HUES64 (cell line): ENCODE measurements around the gene KCTD13.
"Not testable (repeated sequence)": the region's sequence is repeated elsewhere in the genome, so short reads cannot be mapped to it uniquely, and the experiment has no call there.

Experiments
- H3K27ac ChIP-seq: 2 replicates; pipeline ENCODE4 v1.7.0; 2013; ENCODE audit warnings: low read depth, low read length, inconsistent platforms
- H3K27me3 ChIP-seq: 2 replicates; pipeline ENCODE4 v1.6.1; 2013; ENCODE audit warnings: mild to moderate bottlenecking, low read length; ENCODE audit not compliant: insufficient read depth
- H3K36me3 ChIP-seq: 2 replicates; pipeline ENCODE4 v1.6.1; 2013; ENCODE audit warnings: mild to moderate bottlenecking, low read length; ENCODE audit not compliant: insufficient read depth
- H3K4me1 ChIP-seq: 2 replicates; pipeline ENCODE4 v1.6.1; 2013; ENCODE audit warnings: mild to moderate bottlenecking, low read length, moderate library complexity; ENCODE audit not compliant: insufficient read depth
- H3K4me3 ChIP-seq: 2 replicates; pipeline ENCODE4 v1.5.1; 2013; ENCODE audit warnings: mild to moderate bottlenecking, low read length, moderate library complexity
- H3K9ac ChIP-seq: 2 replicates; pipeline ENCODE4 v1.6.1; 2013; ENCODE audit warnings: mild to moderate bottlenecking, low read depth, low read length
- H3K9me3 ChIP-seq: 2 replicates; pipeline ENCODE4 v1.6.1; 2013; ENCODE audit warnings: low read depth, low read length; ENCODE audit not compliant: insufficient read depth
- WGBS: fragments of 150-250, 120-280 bp; methylation state at CpG from one replicate; pipeline ENCODE4 v1.1.7; 2013; ENCODE audit warnings: missing lambda C conversion rate; 5-methylcytosine and 5-hydroxymethylcytosine counted together

KCTD13 gene

DNA sequence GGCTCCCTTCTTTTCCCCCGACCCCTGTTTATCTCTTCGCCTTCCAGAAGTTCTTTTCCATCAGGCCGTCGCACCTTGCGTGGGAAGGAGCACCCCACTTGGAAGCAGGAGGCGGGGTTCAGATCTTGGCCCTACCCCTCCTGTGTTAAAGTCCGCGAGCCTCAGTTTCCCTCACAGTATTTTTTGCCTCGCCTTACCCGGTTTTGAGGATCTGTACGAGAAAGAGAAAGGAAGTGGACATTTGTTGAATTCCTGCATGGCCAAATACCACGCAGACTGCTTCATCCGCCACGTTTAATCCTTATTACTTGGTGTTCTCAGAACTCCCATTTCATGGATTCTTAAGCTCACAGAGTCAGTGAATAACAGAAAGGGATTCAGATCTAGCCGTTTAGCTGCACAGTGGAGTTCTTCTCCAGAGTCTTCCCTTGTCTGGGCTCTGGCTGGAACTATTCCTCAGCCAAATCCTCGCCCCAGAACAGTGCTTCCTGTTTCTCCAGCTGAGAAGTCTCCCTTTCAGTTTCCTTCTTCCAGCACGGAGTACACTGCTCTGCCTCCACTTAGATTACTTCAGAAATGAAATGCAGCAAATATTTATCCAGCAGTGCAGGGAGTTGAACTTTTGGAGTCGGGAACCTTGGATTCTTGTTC lies 36.4 kb upstream of the KCTD13 start:
- 24% methylated on average over 18 of the region's 18 CpGs for whole genome bisulfite sequencing
- Histone ChIP-seq H3K9me3 (no peaks in the 10 kb centered on the region), H3K4me1 (peaks cover 10% of the 10 kb centered on the region; the same call in 1 of the 2 replicates), H3K27me3 (no peaks in the 10 kb centered on the region; the same call in 1 of the 2 replicates), H3K36me3 (peaks cover 15% of the 10 kb centered on the region), H3K9ac (peak overlapping the region; percentile 48), H3K4me3 (peak overlapping the region; percentile 74), H3K27ac (no peak overlapping the region)

DNA sequence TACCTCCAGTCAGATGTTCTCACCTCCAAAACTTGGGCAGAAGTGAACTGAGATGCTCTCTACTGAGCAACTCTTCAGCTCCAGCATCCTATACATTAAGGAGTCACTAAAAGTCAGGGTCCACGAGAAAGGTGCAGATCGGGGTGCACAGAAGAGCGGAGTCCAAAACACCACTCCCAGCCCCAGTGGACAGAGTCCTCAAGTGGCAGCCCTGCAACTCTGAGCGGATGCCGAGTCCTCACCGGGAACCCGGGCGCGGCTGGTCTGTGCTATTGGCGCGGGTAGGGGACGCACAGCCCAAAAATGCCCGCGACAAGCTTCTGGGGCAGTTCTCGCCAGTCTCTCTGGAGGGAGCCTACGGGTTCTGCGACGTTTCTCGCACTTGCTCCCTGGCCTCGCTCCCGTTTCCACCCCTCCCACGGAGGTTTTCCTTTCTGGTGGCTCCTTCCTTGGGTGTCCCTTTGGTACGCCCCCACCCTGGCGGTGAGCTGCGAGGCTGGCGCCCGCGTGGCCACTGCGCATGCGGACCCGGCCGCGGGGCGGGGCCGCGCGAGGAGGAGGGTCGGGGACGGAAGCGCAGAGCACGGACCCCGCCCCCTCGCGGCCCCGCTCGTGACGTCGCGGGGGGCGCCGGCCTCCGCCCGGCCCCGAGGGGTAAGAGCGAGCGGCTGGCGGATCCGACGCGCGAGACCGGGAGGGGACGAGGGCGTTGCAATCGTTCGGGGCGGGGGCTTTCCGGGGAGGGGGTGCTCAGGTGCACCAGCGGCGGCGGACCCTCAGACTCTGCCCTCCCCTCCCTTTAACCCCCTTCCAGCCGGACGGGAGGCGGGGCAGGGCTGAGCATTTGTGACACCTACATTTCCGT lies 35.7 kb upstream of the KCTD13 start, which contains the start of gene TMEM219:
TSS of gene TMEM219 (plus strand) at position 601 of the 865 bp plus-strand sequence. CDS start 1,065 bp downstream, outside the sequence.
- Histone ChIP-seq H3K9me3 (no peaks in the 10 kb centered on the region), H3K36me3 (peaks cover 10% of the 10 kb centered on the region; the same call in 1 of the 2 replicates), H3K4me1 (peaks cover 10% of the 10 kb centered on the region; the same call in 1 of the 2 replicates), H3K27me3 (no peaks in the 10 kb centered on the region; the same call in 1 of the 2 replicates), H3K27ac (peak within 1 kb of the TSS; percentile 53), H3K9ac (peak within 1 kb of the TSS; percentile 87), H3K4me3 (peak within 1 kb of the TSS; percentile 74)
- under 1% methylated on average over 75 of the region's 75 CpGs for WGBS

DNA sequence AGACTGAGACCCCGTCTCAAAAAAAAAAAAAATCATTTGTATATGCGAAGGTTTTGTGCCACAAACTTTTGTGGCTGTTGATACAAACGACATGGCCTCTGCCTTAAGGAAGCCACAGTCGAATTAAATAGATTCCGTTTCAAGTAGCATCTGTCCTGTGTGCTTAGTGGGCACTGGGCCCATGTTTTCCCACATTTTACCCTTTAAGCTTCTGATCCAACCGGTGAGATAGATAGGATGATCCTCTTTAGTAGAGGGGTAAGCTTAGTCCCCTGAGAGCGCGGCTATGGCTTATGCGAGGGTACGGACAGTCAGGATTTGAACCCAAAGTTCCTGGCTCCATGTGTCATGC lies 35.1 kb upstream of the KCTD13 start:
- H3K27me3 ChIP-seq = no peaks in the 10 kb centered on the region; the same call in 1 of the 2 replicates
- no peaks in the 10 kb centered on the region for H3K9me3 ChIP-seq
- peak overlapping the region; percentile 74 for H3K4me3 ChIP-seq
- no peak overlapping the region for H3K27ac ChIP-seq
- peak overlapping the region; percentile 87 for H3K9ac ChIP-seq
- WGBS = 83% methylated on average over 10 of the region's 10 CpGs
- H3K4me1 ChIP-seq = peaks cover 10% of the 10 kb centered on the region; the same call in 1 of the 2 replicates
- H3K36me3 ChIP-seq = peaks cover 10% of the 10 kb centered on the region; the same call in 1 of the 2 replicates

DNA sequence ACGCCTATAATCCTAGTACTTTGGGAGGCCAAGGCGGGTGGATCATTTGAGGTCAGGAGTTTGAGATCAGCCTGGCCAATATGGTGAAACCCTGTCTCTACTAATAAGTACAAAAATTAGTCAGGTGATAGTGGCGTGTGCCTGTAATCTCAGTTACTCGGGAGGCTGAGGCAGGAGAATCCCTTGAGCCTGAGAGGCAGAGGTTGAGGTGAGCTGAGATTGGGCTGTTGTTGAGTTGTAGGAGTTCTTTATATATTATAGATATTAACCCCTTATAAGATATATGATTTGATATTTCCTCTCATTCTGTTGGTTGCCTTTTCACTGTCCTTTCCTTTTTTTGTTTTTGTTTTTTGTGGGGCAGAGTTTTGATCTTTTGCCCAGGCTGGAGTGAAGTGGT lies 33.8 kb upstream of the KCTD13 start:
- not testable (repeated sequence) for H3K36me3 ChIP-seq, H3K9ac ChIP-seq, H3K27ac ChIP-seq, H3K4me3 ChIP-seq, H3K9me3 ChIP-seq, H3K27me3 ChIP-seq
- 93% methylated on average over 4 of the region's 4 CpGs for WGBS
- H3K4me1 ChIP-seq = peaks cover 10% of the 10 kb centered on the region; the same call in 1 of the 2 replicates

DNA sequence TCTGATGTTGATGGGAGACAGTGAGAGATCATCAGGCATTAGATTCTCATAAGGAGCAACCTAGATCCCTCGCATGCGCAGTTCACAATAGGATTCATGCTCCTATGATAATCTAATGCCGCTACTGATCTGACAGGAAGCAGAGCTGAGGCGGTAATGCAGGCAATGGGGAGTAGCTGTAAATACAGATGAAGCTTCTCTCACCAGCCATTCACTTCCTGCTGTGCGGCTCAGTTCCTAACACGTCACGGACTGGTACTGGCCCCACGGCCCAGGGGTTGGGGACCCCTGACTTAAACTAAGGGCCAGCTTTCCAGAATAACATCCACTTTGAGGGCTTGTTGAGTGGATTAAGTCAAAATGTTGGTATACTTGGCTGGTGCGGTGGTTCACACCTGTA lies 33.3 kb upstream of the KCTD13 start:
- Histone ChIP-seq H3K27me3 (no peaks in the 10 kb centered on the region; the same call in 1 of the 2 replicates), H3K36me3 (0 out of 2 replicates have a peak, but pooled peaks cover 2% of the 10 kb centered on the region), H3K4me3 (no peak overlapping the region), H3K27ac (no peak overlapping the region), H3K9me3 (no peaks in the 10 kb centered on the region), H3K9ac (no peak overlapping the region), H3K4me1 (peaks cover 10% of the 10 kb centered on the region; the same call in 1 of the 2 replicates)
- WGBS = 89% methylated on average over 9 of the region's 9 CpGs

DNA sequence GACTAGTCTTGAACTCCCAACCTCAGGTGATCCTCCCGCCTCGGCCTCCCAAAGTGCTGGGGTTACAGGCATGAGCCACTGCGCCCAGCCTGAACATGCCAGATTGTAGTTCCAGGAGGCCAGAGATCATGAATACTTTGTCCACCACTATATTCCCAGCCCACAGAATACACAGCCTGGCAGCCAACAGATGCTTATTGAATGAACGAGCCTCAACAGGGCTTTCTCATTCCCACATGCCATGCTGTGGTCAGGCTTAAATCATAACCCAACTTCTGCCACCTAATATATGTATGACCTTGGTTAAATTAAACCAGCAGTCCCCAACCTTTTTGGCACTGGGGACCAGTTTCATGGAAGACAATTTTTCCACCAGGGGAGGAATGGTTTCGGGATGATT lies 32.7 kb upstream of the KCTD13 start:
- Histone ChIP-seq H3K36me3 (0 out of 2 replicates have a peak, but pooled peaks cover 2% of the 10 kb centered on the region), H3K9me3 (no peaks in the 10 kb centered on the region), H3K27me3 (no peaks in the 10 kb centered on the region; the same call in 1 of the 2 replicates), H3K9ac (no peak overlapping the region), H3K4me1 (peaks cover 10% of the 10 kb centered on the region; the same call in 1 of the 2 replicates), H3K27ac (no peak overlapping the region), H3K4me3 (no peak overlapping the region)
- 92% methylated on average over 4 of the region's 5 CpGs for WGBS

DNA sequence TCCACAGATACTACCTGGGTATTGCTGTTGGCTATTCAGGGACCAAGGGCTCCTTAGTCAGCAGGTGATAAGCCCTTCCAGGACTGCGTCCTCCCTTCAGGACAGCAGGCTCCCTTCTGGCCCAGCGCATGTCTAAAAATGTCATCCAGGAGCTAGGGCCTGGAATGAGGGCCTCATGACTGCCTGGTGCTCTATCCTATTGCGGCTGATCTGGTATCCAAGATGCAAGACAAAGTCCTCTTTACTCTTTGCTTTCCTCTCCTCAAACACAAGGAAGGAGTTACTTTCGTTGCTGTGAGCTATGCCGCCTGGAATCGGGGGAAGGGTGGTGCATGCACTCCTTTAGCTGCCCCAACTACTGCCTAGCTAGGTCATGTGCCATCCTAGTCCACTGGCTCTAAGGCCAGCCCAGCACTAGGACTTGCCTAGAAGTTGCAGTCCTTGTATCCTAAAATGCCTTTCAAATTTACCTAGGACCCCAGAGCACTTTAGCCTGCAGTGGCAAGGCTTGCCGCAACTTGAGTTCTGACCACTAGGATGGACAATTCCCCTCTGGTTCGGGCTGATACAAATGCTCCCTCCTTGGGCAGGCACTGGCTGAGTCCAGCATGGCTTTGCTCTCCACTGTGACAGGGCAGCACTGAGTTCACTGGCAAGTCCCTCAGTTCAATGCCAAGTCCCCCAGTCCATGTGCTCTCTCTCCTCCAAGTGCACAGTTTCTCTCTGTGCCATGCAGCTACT lies 25.8 kb upstream of the KCTD13 start:
- Histone ChIP-seq H3K27ac (no peak overlapping the region), H3K27me3 (no peaks in the 10 kb centered on the region), H3K9ac (no peak overlapping the region), H3K36me3 (no peaks in the 10 kb centered on the region), H3K4me1 (peaks cover 5% of the 10 kb centered on the region; the same call in 1 of the 2 replicates), H3K9me3 (no peaks in the 10 kb centered on the region), H3K4me3 (no peak overlapping the region)
- 83% methylated on average over 8 of the region's 8 CpGs for WGBS

DNA sequence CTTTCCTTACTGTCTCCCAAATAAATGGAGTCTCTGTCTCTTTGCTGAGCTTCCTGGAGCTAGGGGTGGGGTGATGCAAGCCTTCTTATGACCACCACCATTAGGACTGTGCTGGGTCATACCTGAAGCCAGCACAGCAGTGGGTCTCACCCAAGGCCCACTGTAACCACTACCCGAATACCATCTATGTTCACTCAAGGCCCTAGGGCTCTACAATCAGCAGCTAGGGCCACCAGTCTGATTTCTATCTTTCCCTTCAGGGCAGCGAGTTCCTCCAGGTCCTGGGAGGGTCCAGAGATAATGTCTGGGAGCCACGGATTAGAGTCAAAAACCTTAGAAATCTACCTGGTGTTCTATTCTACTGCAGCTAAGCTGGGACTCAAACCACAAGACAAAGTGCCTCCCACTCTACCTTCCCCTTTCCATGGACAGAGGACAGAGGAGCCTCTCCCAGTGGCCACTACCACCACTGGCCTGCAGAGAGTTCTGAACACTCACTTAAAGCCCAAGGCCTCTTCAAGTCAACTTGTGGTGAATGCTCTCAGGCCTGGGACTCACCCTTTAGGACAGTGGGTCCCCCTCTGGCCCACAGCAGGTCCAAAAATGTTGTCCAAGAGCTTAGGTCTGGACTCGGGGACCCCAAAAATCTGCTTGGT lies 24.9 kb upstream of the KCTD13 start:
- no peaks in the 10 kb centered on the region for H3K36me3 ChIP-seq
- H3K9ac ChIP-seq = no peak overlapping the region
- H3K4me3 ChIP-seq = no peak overlapping the region
- peaks cover 5% of the 10 kb centered on the region; the same call in 1 of the 2 replicates for H3K4me1 ChIP-seq
- no peaks in the 10 kb centered on the region for H3K27me3 ChIP-seq
- WGBS = 91% methylated on average over 4 of the region's 4 CpGs
- no peak overlapping the region for H3K27ac ChIP-seq
- H3K9me3 ChIP-seq = no peaks in the 10 kb centered on the region

DNA sequence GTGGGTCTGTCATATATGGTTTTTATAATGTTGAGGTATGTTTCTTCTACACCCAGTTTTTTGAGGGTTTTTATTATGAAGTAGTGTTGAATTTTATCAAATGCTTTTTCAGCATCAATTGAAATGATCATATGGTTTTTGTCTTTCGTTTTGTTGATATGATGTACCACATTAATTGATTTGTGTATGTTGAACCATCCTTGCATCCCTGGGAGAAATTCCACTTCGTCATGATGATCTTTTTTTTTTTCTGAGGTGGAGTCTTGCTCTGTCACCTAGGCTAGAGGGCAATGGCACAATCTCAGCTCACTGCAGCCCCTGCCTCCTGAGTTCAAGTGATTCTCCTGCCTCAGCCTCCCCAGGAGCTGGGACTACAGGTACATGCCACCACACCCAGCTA lies 21.9 kb upstream of the KCTD13 start:
- Histone ChIP-seq H3K9ac (no peak overlapping the region), H3K27ac (no peak overlapping the region), H3K4me3 (no peak overlapping the region), H3K9me3 (no peaks in the 10 kb centered on the region), H3K4me1 (peaks cover 12% of the 10 kb centered on the region; the same call in 1 of the 2 replicates), H3K27me3 (no peaks in the 10 kb centered on the region), H3K36me3 (no peaks in the 10 kb centered on the region)
- 87% methylated on average over 2 of the region's 2 CpGs for WGBS
